GM06990 (cell line): ENCODE measurements around the gene XYLT1.

Experiments used
- DNase-seq: peaks from one replicate; pipeline ENCODE4 v3.0.0-alpha.2; 2011; ENCODE audit not compliant: insufficient read length; ENCODE audit errors: extremely low read depth
- H3K27me3 ChIP-seq: replicated peaks from 2 replicates; pipeline ENCODE4 v1.6.0; 2011; ENCODE audit warnings: low read length; ENCODE audit not compliant: control insufficient read depth, insufficient read depth
- H3K36me3 ChIP-seq: 2 replicates; pipeline ENCODE4 v1.5.1; 2011; ENCODE audit warnings: low read length; ENCODE audit not compliant: control insufficient read depth, insufficient read depth
- H3K4me3 ChIP-seq: replicated peaks from 2 replicates; pipeline ENCODE4 v1.5.1; 2011; ENCODE audit warnings: low read depth, mild to moderate bottlenecking, control low read depth, low read length
- TF ChIP-seq, protein P1 (sequence below): IDR thresholded peaks from 2 replicates; pipeline ENCODE4 v1.5.1; 2011; ENCODE audit warnings: low read length, control low read depth, mild to moderate bottlenecking, inconsistent platforms; ENCODE audit not compliant: insufficient read depth, poor library complexity, severe bottlenecking

The XYLT1 gene

DNA sequence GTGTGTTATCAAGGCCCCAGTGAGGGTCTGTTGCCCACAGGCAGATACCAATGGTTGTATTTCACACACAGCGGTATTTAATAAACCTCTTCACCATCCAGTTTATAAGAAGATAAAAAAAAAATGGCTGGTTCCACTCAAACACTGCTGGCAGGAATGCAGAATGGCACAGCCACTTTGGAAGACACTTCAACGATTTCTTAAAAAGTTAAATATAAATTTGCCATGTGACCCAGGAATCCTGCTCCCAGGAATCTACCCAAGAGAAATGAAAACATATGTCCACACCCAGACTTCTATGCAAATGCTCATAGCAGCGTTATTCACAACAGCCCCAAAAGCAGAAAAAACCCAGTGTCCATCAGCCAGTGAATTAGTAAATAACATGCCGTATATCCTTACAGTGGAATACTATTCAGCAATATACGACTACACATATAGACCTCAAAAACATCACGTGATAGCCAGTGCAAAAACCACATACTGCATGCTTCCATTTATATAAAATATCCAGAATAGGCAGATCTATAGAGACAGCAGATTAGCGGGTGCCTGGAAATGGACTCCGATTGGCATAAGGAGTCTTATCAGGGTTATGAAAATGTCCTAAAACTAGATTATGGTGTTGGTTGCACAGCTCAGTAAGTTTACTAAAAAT is 38.7 kb downstream of the XYLT1 start:
- no peak for DNase-seq
- Histone ChIP-seq H3K27me3 (no peaks in the 10 kb centered on the region; the same call in 1 of the 2 replicates), H3K4me3 (no peak overlapping the region), H3K36me3 (no peaks in the 10 kb centered on the region)
- TF ChIP-seq, protein P1, sequence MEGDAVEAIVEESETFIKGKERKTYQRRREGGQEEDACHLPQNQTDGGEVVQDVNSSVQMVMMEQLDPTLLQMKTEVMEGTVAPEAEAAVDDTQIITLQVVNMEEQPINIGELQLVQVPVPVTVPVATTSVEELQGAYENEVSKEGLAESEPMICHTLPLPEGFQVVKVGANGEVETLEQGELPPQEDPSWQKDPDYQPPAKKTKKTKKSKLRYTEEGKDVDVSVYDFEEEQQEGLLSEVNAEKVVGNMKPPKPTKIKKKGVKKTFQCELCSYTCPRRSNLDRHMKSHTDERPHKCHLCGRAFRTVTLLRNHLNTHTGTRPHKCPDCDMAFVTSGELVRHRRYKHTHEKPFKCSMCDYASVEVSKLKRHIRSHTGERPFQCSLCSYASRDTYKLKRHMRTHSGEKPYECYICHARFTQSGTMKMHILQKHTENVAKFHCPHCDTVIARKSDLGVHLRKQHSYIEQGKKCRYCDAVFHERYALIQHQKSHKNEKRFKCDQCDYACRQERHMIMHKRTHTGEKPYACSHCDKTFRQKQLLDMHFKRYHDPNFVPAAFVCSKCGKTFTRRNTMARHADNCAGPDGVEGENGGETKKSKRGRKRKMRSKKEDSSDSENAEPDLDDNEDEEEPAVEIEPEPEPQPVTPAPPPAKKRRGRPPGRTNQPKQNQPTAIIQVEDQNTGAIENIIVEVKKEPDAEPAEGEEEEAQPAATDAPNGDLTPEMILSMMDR, result no peak

DNA sequence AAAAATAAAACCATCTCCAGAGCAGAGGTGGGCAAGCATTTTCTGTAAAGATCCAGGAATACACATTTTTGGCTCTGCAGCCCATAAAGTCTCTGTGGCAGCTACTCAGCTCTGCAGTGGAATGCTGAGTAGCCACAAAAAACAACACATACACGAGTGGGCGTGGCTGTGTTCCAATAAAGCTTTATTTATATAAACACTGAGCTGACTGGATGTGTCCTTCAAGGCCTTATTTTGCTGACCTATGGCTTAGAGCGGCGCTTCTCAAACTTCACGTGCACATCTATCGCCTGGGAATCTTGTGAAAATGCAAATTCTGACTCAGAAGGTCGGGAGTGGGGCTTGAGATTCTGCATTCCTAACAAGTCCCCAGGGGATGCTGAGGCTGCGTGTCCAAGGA is 39.7 kb downstream of the XYLT1 start:
- TF ChIP-seq, protein P1, result no peak
- Histone ChIP-seq H3K36me3 (no peaks in the 10 kb centered on the region), H3K27me3 (no peaks in the 10 kb centered on the region; the same call in 1 of the 2 replicates)

DNA sequence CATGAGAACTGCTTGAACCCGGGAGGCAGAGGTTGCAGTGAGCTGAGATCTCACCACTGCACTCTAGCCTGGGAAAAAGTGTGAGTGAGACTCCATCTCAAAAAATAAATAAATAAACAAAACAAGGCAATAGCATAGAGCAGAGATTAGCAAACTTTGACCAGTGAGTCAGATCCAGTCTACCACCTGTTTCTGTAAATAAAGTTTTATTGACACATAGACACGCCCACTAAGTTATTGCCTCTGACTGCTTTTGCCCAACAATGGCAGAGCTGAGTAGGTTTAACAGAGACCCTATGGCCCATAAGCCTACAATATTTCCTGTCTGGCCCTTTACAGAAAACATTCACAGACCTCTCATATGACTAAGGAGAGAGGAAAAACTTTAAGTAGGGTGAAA is 44.3 kb downstream of the XYLT1 start:
- Histone ChIP-seq H3K36me3 (no peaks in the 10 kb centered on the region), H3K4me3 (no peak overlapping the region), H3K27me3 (no peaks in the 10 kb centered on the region; the same call in 1 of the 2 replicates)
- TF ChIP-seq, protein P1, result no peak
- DNase-seq, result no peak

More for the DNA sequence above, 39.7 kb downstream of the XYLT1 start:
- H3K4me3 ChIP-seq, result no peak overlapping the region
- no peak for DNase-seq

DNA sequence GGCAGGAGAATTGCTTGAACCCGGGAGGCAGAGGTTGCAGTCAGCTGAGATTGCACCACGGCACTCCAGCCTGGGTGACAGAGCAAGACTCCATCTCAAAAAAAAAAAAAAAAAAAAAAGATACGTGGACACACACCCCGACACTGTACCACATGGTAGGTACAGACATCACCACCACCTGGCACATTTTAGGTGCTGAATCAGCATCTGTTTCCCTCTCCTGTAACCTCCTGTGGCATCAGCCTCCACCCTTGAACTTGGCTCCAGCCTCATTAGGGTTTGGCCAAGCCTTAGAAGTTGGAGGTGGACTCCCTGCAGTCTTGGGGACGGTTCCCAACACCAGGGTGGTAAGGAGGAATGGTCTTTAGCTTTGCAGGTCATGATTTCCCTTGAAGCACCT is 46.0 kb downstream of the XYLT1 start:
- Histone ChIP-seq H3K27me3 (no peaks in the 10 kb centered on the region; the same call in 1 of the 2 replicates), H3K36me3 (no peaks in the 10 kb centered on the region), H3K4me3 (no peak overlapping the region)
- TF ChIP-seq, protein P1, result no peak
- no peak for DNase-seq

DNA sequence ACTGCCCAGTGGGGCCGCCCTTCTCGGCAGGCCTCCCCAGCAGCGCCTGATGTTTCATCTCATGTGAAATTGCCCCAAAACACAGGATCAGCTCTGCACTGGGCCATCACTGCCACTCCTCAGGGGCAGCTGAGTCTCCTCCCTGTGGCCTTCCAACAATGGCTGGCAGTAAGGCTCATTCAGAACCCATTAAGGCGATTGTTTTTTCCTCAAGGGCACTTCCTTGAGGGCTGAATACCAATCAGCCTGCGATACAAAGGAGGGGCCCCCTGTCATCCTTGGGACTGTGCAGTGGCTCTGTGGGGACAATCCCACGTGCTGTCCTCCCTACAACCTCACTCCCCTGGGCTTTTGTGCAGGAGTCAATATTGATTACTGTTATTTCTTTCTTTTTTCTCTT is 47.5 kb downstream of the XYLT1 start:
- H3K36me3 ChIP-seq, result no peaks in the 10 kb centered on the region
- no peak for DNase-seq
- H3K27me3 ChIP-seq, result no peaks in the 10 kb centered on the region; the same call in 1 of the 2 replicates
- TF ChIP-seq, protein P1, result no peak
- no peak overlapping the region for H3K4me3 ChIP-seq
